Fibroblast of skin of right quadriceps (primary cell): ENCODE results near the gene SOX6.

Experiments used
- DNase-seq: peaks from one replicate; pipeline ENCODE4 v3.0.0-alpha.2; 2013

SOX6 gene

DNA sequence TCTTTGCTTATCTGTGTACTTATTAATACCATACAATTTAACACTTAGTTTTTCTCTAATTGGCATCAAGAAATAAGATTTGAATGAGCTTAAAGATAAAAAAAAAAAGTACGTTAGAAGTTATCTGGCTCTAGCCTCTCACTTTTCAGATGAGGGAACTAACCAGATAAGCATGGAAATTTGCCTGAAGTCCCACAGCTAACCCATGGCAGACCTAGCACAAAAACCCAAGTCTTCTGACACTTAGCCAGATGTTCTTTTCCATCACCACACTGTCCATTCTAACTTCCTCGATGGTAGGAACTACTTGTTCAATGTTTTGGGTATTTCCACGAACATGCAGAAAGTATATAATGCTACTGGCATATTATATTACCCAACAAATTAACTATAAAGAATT is 7.4 kb upstream of the SOX6 start:
- no peak for DNase-seq

DNA sequence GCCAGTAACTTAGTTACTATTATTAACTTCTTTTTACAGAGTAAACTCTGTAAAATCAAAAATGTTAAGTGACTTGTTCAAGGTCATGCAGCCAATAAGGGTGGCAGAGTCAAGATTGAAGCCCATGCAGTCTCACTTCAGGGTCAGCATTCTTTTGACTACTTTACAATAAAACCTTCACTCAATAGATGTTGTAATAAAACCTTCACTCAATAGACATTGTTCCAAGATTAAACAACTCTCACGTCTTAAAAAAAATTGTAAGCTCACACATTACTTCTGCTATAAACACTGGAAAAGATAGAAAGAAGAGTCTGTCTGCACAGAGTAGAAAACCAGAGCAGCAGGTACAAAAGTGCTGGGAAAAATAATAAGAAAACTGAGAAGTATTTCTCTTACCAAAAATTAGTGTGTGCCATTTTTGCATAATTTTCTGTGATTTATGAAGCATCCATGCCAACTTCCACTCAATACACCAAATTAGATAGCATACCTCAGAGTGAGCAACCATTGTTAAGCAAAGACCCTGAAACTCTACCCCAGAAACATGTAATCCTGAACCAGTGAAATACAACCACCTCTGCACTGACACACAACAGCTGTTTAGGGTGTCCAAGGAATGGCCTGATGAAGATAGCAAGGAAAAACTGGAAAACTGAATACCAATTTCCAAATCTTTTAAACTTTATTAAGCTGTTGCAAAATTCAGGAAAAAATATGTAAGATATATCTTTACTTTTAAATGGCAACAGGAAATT is 4.9 kb upstream of the SOX6 start:
- DNase-seq: no peak

DNA sequence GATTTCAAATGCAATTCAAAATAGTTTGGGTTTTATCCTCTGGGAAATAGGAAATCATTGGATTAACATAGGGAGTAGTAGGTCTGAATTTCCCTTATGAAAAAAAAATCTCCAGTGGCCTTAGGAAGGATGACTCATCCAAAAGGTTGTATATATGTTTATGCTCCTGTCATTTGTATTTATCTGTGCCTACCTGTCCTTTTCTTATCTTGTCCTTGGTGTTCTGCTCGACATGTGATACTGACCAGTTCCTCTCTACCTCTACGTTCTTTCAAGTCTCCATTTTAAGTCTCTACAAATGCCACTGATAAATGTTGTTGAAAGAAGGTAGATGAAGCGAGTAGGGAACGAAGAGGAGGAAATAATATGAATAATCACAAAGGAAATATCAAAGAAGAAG is 3.0 kb upstream of the SOX6 start:
- no peak for DNase-seq

DNA sequence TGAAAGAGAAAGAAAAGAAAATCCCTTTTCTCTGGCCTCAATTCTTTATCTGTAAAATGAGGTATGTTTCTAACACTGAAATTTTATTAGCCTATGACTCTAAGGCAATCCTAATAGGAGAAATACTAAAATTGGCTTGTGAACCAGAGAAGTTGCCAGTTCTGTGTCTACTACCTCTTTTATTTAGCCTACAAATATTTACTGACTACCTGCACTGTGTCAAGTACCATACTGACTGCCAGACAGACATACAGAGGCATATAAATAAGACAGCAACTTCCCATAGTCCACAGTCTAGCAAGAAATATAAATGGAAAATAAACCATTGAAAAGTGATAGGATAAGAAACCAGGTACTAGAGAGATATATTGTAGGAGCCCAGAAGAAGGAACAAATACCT is 2.4 kb upstream of the SOX6 start:
- DNase-seq: no peak

DNA sequence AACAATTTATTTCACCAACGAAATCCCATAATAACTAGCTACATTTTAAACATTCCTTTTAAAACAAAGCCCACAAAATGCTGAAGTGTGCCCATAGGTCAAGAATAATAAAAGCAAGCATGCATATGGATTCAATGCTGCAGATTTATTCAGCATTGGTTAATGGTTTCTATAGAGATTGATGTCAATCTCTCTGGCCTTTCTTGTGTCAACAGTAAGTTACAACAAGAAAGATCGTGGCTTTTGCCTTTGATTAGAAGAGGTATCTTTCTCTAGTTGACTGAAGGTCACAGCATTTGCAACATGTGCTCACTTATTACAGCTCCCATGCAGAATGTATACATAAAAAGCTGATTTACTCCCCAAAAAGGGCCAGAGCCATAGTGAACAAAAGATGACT is 1.4 kb upstream of the SOX6 start:
- no peak for DNase-seq

DNA sequence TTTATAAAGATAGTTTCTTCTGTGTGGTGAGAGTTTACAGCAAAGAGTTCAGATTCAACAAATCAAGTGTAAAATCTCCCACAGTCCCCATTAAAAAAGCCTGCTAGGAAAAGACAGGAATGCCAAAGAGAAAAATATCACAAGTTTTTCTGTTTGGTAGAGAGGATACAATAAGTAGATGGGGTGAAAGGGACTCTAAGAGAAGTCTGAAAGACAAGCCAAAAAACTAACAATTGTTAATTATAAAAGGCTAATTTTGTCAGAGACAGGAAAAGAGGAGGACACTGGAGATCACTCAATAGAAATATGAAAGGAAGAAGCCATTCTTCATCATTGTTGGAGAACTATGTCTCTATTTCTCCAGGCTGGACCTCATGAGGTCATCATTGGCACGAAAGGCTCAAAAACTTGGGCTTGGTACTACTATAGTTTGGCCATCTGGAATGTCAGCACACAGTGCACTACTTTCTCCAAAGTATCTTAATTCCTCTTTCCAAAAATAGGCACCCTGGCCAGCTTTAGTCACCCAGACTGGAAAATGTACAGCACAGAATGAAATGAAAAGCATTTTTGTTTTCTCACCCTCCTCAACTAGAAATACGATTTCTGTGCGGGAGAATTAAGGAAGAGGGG is 531 bp upstream of the SOX6 start:
- peak; percentile 68 for DNase-seq

DNA sequence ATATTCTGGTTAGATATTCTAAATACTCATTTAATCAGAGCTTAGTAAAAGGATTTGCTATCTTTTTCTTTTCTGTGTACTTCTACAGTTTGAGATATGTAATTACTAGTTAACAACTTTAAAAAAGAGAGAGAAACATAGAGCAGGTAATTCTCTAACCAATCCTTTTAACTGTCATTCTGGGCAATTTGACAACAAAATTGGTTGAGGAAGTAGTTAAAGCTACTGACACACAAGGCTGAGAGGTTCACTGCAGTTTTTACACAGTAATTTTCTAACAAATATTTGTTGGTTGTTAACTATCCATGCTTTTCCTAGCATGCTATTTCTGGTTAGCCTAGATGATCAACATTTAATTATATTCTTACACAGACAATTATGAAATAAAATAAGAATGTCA is 3.6 kb downstream of the SOX6 start:
- no peak for DNase-seq

DNA sequence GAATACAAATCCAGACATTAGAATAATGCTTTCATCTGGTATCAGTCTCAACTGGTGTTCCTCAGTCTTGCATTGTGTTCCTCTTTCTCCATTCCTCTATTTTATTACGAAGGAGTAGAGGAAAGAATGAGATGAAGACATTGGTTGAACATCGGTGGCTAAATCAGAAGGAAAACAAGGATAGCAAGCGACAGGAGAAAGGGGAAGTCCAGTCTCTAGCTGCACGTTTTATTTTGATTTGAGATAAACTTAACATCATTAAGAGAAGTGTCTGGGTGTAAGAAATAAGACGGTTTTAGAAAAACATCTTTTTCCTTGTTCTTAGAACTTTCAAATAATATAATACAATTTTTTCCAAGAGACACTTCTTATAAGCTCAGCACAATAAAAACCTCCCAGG is 6.2 kb downstream of the SOX6 start:
- DNase-seq: no peak

DNA sequence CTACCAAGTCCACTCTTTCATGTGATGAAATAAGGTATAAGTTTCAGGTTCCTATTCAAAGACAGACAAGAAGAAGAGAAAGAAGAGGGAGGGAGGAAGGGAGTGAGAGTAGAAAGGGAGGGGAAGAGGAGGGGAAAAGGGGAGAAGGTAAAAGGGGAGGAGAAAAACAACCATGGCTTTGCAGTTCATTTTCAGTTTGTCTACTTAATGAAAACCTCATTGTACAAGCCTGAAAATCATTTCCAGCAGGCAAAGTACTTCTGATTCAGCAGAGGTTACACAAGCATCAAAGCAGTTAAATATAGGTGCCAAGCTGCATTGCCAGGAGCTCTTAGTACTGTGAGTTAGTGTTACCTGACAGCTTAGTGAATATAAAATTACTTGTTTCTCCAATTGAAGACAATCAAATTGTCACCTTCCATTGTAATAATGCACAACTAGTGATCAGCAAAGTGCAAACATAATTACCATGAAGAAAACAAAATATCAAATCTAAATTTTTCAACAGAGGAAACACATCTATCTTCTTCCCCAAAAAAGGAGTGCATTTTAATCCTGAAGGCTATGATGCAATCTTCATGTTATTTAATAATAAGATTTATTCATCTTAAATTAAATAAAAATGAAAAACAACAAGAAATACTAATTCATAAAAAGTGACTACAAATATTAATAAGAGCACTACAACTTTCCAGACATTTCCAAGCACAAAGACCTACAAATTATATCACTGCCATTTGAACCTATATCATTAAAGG is 8.2 kb downstream of the SOX6 start:
- DNase-seq: peak; percentile 65

DNA sequence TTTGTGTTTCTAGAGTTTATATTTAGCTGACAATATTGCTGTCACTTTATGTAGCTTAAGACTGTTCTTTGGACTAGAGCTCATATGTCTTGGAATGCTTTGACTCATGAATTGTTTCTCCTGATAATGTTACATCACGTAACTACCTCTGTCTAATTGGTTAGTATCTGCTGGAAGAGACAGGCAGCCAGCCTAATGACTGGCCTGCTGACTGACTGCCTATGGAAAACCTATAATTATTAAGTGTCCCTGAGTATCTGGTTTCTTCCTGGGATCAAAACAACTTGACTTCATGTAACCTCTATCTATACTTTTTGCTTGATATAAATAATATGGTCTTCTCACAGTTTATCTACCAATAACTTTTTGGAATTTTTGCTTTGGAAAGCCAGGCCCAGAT is 9.4 kb downstream of the SOX6 start:
- DNase-seq: peak; percentile 72

DNA sequence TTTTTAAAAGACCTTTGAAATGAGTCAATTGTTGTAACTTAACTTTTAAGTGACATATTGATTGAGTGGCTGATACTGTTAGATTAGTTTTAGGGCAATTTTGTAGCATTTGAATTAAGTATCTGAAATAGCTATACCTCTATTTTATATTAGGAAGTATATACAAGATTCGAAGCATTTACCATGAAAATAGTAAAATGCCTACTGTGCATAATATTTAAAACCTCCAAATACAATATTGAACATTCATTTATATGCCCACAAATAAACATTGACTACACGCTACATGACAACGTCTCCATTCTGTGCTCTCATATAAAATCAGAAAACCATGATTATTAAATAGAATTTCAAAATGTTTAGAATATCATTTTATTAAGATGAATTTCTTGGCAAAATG is 14.5 kb downstream of the SOX6 start:
- no peak for DNase-seq

DNA sequence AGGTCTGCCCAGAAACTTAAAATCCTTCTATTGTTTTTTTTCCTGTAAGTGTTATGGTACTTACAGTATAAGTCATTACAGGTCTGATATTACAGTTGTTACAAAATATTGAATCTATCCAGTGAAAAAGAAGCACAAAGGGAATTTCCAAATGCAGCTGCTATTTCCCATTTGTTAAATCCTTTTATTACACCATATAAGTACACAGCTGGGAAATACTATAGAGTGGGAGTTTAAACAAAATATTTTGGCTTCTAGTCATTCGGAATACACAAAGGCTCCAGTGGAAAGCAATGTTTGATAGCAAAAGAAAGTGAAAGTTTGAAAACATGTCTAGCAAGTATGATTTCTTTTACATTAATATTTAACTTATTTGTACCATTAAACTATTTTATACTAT is 18.0 kb downstream of the SOX6 start:
- DNase-seq: peak; percentile 32

DNA sequence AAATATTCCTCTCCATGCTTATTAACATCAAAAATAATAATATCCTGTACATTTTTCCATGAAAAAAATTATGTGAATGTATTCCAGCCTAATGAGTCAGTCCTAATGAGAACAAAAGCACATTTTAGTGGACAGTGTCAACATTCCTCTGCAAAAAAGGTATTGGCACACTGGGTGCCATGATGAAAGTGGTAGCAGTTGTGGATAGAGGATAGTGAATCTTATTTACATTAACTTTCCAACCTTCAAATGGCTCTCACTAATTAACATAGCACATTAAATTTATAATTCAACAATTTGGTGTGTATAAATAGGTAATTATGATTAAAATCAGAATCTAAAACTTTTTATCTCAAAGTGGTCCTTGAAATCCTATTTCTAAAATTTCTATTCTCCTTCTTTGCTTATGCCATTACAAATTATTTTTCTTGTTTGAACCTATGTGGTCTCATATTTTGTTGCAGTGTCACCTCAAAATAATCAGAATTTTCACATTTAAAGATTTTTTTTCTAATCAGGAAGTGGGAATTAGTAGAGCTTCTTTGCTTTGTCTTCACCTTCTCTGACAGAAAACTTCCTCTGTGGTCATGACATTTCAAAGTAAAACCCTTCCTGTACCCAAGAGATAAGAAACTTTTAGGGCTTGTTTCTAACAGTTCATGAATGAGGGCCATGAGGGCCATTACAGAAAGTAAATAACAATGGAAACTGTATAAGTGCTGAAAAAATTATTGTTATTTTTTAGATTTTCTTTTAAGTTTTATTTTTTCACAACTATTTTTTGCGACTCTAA is 18.7 kb downstream of the SOX6 start:
- DNase-seq: no peak

DNA sequence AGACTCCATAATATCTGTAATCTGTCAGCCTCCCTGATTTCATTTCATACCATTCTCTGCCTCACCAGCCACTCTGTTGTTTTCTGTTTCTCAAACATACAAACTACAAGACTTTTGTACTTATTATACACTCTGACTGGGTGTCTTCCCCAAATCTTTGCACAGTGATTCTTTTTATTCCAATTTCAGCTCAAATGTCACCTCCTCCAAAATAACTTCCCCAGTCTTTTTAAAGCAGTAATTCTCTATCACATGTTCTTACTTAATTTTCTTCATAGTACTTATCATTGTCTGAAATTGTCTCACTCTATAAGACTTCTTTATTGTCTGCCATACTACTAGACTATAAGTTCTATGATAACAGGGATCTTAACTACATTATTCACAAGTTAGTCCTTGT is 19.6 kb downstream of the SOX6 start:
- no peak for DNase-seq

DNA sequence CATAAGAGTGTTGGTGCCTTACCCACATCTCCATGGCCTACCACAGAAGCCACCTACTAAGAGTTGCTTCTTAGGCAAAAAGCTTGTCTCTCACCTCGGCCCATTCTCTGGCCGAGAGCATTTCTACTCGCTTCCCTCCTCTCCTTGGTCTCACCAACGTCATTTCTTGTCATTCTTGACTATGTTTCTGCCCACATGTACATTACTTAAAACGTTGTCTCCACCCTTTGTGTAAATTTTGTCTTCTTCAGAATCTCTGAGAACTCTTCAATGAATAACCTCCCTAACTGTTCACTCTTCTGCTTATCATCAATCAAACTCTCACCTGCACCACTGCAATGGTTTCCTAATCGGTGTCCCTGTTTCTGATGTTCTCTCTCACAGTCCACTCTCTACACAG is 20.1 kb downstream of the SOX6 start:
- DNase-seq: no peak

DNA sequence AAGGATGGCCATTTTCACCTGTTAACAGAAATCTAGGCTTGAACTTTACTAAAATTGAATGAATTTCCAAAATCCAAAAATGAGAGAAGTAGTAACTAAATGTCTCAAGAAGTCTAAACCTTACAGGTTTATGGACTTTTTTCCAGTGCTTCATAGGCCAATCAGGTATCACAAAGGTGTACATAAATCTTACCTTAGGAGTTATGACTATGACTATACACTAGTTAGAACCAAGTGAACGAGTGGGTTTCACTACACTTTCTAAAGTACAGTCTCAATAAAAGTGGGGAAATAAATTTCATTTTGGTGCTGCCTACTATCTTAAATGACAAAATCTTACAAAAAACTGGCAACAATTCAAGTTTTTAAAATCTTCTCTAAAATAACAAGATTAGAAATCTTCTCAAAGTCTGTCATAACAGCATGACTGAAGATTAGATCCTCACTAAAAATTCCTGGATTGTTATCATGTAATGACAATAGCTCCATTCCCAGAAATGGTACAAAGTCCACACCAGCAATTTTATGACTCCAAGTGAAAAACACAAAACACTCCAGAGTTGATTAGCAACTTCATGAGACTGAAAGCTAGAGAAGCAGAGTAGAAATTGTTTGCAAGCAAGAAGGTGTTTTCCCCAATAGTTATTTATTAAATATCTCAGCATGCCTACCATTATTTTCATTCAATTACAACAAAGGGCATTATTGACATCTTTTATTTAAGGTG is 20.9 kb downstream of the SOX6 start:
- no peak for DNase-seq

DNA sequence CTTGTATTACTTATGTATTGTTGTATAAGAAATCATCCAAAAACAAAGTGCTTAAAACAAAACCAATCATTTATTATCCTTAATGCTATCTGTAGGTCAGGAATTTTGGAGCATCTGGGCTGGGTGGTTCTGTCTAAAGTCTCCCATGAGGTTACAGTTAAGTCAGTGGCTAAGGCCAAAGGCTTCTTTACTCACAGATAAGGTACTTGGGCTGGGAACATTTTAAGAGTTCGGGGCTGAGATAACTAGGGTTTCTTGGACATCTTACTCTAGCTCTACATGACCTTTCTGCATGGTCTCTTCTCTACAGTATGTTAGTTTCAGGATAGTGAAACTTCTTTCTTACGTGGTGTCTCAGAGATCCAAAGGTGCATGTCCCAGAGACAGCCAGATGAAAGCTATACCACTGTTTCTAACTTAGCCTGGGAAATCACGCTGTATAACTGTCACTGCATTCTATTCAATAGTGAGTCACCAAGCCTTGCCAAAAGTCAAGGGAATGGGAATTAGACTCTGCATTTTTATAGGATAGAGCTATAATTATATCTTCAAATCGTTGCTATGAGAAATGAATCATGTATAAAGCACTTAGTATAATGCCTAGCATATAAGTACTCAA is 29.6 kb downstream of the SOX6 start:
- peak; percentile 86 for DNase-seq

DNA sequence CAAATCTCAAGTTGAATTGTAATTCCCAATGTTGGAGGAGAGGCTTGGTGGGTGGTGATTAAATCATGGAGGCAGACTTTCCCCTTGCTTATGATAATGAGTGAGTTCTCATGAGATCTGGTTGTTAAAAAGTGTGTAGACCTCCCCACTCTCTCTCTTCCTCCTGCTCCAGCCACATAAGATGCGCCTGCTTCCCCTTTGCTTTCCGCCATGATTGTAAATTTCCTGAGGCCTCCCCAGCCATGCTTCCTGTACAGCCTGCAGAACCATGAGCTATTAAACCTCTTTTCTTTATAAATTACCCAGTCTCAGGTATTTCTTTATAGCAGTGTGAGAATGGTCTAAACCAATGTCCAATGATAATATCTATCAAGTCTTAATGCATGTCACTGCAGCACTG is 34.2 kb downstream of the SOX6 start:
- no peak for DNase-seq

DNA sequence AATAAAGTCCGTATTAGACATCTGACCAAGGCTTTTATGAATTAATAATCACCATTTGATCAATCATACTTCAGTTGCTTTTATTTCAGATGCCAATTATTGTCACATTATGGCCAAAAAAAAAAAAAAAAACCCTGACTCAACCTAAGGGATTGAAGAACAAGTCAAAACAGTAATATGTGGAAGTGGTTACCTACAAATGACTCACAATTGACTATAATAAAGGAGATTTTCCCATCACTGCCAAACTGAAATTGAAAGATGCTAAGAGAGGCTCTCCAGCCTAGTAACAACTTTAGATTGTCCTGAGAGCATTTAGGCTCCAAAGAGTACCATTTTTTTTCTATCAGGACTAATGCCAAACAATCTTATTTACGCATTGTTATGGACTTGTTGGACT is 35.2 kb downstream of the SOX6 start:
- no peak for DNase-seq

DNA sequence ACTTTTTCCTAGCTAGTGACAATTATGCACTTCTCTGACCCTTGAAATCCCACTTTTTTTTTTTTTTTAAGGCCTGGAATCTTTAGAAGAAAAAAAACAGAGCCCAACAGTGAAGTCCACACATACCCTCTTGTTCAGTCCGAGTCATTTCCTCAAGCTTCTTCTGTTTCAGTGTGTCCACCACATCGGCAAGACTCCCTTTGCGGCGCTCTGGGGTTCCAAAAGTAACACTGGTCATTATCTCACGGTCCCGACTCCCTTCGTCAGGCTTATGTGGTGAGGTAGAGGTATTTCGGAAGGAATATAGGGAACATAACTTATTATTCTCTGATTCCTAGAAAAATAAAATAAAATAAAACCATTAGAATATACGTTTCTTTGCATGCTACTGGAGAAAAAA is 38.0 kb downstream of the SOX6 start:
- DNase-seq: no peak

DNA sequence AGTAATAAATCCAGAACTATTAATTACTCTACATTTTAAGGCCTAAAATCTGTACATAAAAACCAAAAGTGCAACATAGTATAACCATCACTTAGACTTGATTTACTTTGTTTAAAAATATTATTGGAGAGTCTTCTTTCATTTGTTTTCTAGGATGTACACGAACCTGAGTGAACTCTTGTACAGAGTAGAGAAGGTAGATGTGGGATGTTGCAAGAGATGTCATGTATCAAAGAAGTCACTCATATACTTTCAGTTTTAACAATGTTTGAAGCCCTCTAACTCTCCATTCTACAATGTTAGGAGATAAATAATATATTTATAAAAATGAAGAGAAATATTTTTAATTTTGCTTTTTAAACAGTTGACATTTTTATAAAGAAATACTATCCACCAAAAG is 38.6 kb downstream of the SOX6 start:
- DNase-seq: no peak

DNA sequence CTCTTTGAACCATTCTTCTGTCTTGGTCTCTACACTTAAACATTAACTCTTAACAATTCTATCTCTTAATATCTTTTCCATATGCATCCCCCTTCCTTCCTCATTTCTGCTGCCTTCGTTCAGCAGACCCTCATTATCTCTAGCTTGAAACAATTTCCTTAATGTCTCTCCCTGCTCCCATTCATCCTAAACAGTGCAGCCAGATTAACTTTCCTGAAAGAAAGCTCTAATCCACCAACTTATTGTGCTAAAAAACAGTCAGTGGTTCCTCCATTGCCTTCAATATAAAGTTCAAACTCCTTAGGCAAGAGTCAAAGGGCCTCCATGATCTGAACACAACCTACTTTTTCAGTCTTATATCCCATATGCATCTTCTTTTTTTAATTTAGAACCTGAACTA is 42.5 kb downstream of the SOX6 start:
- no peak for DNase-seq
